Measurements from ENCODE around the gene SERTM1.

SERTM1 gene

DNA sequence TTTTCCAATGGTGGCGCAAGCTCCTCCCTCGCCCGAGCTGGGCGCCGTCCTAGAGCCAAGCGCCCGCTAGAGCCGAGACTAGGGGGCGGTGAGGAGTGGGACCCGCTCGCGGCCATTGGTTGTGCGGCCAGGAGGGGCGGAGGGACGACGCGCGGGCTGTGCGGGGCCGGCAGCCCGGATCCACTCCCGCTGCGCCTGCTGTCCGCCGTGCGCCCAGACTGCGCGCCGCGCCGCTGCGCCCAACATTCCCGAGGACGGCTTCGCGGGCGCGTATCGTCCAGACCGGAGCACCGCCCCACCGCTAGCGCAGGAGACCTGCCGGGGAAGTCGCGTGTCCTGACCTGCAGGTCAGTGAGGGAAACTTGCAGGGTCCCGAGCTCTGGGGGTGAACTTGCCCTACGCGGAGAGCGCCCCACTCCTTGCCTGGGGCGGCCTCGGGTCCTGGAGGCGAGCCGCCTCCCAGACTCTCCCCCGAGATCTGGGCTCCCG lies at the start of gene SERTM1:
Gene SERTM1, plus strand, starts transcription at position 183 of the 489 bp plus-strand sequence. CDS start 21,059 bp downstream, outside the sequence.
- peak; percentile 7 for DNase-seq (ENCODE audit: low spot score)

DNA sequence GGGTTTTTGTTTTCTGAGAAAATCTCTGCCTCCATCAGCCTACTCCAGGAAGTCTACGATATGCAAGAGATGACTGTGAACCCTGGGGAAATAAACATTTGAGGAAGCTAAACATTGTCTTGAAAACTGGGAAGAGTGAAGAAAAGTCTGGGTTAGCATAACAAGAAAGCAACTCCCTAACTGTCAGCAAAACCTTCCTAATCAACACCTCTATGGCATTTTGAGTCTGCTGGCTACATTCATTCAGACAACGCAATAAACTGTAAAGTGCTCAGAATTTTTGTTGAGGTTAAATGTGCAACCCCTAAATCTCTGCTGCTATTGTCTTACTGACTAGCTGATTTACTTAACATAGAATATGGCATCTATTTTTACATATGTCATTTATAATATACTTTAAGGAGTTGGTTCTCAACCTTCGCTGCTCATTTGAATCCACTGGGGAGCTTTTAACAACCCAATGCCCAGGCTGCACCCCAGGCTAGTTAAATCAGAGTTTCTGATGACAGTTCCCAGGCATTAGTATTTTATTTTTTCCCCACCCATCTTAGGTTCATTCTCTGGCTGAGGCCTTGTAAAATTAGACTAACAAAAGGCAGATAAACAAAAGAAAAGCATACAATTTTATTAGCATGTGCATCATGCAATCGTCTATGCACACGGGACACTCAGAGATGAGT lies 45.3 kb upstream of the SERTM1 start:
- no peak for DNase-seq (ENCODE audit: low spot score)

DNA sequence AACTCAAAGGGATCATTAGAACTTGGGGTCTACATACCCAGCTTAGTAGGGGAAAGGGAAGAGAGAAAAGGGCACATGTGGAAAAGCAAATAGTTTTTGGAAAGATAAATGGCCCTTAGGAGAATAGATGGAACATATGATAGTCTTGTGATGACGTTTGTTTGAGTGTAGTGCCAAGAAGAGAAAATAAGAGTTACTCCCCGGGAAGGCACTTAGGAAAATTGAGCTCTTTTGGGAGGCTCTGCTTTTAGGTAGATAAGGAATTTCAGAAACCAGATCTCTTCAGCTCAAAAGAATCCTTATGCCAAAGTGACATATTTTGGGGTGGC lies 44.8 kb upstream of the SERTM1 start:
- no peak for DNase-seq (ENCODE audit: low spot score)

DNA sequence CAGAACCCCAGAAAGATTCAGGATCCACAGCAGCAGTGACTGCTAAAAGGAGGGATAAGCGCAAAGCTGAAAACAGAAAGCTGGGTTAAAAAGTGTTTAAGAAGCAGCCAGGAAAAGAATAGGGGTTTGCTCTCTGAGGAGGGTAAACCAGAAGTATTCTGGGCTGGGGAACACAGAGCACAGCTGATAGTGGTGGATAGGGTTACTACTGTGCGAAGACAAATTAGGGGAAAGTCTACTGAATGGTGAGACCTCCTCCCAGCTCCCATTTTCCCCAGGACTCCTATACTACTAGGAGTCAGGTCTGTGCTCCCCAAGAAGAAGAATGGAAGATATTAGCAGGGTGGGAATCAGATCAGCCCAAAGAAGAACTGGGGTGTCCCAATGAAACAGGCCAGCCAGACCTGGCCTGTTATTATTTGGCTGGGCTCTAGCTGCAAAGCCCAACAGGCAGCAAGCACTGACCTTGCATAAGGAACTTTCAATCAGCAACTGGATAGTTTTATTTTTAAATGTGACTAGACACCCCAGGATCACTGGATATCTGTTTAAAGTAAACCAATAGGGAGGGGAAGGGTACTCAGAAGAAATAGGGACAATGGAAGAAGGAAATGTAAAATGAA lies 43.5 kb upstream of the SERTM1 start:
- DNase-seq (ENCODE audit: low spot score) = no peak

DNA sequence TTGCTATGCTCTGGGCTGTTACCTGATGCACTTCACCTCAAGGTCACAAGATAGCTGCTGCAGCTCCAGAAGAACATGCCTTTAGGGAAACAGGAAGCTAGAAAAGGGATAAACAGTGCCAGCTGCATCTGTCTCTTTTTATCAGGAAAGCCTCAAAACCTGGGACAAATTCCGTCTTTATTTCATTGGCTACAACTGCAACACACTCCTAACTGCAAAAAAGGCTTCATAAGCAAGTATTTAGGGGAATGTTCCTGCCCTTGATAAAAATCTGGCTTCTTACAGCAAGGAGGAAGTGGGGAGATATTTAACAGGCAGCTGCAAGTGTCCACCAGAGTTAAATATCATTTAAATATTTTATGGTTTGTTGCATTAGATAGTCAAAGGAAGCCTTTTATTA lies 34.2 kb upstream of the SERTM1 start:
- no peak for DNase-seq (ENCODE audit: low spot score)

DNA sequence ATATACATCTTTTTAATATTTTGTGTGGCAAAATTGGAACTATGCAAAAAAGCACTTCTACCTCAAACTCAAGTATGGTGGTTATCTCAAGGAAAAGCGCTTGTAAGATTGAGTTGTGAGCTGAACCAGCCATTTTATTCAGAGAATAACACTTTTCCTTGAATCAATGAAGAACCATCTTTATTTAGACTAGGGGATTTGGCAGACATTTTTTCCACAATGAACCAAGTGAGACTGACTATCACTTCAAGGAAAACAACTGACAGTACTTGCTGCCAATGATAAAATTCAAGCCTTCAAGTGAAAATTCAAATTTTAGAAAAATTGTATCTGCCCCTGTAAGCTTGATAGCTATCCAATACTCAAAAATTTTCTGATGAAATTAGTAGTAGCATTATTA lies 23.2 kb upstream of the SERTM1 start:
- DNase-seq (ENCODE audit: low spot score) = no peak

DNA sequence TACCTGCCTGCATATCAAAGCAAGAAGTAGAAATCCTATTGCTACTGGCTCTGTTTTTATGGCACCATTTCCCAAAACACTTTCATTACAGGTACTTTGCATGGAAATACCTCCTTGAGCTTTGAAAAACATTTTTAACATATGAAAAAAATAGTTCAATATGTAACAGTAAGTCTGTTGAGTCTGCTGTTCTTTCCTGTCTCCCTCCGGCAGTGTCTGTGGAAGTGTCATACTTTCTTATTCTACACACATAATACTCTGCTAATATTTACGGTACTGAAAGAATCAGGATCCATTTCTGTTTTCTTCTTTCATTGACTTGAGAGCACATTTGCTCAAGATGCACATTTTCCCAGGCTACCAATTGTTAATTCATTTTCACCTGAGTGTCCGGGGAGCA lies 8.2 kb upstream of the SERTM1 start:
- no peak for DNase-seq (ENCODE audit: low spot score)

DNA sequence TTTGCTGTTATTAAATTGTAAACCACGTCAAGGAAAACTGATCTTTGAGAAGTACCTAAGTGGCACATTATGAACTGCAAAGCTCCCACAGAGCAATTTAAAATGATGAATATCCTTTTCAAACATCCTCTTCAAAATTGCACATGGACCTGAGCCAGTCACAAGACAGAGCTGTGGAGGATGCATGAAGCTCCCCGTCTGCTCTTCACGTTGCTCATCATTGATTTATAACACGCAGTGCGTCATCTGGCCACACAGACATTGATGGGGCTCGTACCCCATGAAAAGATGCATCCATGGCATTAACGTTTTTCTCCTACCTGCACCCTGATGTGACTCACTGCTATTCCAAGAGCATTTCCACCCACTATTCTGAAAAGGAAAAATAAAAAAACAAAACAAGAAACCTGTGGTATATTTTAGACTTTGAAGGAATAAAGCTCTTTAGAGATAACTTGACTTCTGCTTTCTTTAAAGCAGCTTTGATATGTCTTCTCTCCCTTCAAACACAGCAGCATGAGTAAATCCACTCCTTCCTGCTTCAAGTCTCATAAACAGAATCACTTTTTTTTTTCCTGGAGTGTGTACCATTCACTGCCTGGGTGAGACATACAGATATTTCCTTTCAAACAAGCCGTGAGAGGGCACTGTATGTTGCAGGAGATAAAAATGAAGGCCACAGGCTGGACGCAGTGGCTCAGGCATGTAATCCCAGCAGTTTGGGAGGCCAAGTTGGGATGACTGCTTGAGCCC lies 7.2 kb upstream of the SERTM1 start:
- DNase-seq (ENCODE audit: low spot score) = no peak

DNA sequence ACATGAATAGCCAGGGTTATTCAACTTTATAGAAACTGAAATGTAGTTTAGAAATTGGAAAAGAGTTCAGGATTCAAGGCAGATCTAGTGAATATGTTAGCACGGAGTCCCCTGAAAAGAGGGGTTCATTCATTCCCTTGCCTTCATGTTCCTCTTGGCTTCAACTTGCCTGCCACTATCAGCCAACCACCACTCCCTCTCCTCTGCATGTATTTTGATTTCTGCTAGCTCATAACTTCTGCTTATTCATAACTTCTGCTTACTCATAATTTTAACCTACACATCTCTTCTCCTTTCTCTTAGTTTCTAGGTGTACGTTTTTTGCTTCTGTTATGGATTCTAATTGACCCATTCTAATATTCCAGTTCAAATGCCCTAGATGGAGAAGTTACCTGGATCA lies 5.5 kb upstream of the SERTM1 start:
- no peak for DNase-seq (ENCODE audit: low spot score)

DNA sequence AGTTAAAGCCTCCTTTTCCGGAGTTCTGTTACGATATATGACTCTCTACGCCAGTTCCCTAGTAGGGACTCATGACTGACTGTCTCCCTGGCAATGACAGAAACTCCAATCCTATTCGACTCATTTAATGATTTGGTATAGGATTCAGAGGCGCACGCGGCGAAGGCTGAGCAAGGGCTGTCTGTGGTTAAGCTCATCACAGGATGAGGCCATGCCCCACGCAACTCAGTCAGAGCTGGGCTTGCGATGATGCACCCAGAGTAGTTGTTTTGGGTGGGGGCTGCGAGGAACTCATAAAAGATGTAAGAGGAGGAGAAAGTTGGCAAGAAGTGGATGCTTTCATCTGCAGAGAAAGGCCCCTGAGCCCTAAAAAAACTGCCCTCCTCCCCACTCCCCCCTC lies 468 bp upstream of the SERTM1 start:
- no peak for DNase-seq (ENCODE audit: low spot score)

DNA sequence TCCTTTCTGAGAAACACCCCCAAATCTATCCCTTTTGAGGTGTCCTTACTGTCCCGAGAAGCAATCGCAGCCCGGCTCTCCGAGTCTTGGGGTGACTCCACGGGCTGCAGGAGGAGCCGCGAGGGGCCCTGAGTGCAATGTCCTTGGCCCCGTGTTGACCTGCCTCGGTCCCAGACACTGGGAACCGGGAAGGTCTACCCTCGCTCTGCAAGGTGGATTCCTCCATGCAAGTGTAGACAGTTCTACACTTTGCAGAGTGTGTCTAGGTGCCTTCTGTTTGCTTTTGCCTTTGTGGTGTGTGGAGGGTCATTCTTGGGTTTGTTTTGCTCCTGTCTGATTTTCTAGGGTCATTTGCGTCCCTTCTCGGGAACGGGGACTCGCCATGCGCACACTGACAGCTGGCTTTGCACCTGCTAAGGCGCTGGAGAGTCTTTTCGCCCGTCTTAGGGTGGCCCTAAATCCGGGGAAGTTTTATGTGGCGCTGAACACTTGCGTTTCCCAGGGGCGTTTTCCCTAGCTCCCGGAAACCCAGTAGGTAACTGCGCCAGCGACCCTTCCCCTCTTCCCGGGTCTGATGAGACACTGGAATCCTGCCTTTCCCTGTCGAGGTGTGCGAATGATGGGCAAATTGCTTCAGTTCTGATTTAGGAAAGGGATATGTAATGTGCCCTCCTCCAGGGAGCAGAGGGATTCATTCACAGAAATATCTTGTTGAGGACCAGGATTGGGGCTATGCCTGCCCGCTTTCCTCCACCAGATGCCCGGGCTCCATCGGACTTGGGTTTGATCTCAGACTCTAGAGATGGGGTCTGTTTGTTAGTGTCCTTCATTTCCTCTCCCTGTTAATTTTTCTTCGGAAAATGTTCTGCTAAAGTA lies 755 bp downstream of the SERTM1 start:
- no peak for DNase-seq (ENCODE audit: low spot score)

DNA sequence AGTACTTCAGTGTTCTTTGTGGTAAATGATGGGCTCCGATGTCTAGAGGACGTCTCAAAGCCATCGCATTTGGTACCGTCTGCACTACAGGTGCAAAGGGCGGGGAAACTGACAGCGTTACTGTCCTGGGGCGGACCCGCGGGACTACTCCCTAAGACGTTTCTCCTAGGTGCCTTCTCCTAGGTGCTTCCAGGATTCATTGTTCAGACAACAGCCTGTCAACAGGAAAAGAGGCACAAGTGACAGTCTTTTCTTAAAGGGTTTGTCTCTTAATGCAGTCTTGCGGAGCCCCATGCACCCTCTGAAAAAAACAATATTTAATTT lies 1.4 kb downstream of the SERTM1 start:
- DNase-seq (ENCODE audit: low spot score) = no peak

DNA sequence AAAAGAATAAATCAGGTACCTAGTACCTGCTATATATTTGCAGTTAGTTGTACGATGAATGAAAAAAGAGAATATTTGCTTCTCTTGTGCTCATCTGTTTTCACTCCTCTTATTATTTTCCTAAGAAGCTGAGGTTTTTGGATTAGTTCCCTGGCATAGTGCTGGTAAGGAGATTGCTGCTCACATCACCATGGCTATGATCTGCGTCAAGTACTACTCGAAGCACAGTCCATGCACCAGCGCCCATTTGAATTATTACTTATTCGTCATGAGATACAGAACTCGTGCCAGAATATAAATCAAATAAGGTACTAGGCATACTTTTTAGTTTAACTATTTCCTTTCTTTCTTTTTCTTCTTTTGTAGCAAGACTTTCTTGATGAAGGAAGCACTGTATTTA lies 7.1 kb downstream of the SERTM1 start:
- no peak for DNase-seq (ENCODE audit: low spot score)

DNA sequence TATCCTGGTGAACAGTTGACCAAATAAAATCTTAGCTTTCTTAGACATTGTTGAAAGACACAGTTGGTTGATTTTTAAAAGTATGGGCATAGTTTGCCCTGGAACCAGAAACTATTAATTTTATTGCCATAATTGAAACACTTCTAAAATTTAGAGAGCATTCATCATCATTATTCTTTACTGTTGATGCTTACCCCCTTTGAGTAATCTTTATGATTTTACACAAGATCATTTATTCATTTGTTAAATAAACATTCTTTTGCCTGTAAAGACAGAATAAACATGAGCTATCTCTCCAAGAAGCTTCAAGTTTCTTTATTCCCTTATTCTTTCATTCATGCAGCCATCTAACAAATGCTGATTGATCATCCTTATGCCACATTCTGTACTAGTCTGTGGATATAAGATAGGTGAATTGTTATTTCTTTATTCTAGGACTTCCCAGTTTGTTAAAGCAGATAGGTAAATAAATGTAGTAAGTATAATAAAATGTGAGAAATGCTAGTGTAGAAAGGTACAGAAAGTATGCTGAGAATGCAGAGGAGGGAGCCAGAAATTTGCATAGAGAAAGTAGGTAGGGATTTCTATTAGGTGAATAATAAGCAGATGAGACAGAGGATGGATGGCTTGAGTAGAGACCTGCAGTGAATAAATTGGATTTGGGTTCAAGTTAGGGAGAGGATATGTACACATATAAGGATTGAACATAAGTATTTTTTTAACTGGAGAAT lies 8.2 kb downstream of the SERTM1 start:
- no peak for DNase-seq (ENCODE audit: low spot score)

DNA sequence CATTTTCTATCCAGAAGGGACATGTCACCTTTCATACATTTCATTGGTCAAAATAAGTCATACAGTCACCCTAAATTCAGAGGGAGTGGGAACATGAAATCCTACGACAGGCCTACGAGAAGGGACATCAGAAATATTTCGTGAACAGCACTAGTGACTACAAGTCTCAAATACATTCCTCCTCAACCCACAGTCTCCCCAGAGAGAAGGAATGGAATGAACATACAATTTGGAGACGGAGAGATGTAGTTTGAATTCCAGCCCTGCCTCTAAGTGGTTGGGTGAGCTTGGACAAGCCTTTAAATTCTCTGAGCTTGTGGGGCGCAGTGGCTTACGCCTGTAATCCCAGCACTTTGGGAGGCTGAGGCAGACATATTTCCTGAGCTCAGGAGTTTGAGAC lies 9.9 kb downstream of the SERTM1 start:
- DNase-seq (ENCODE audit: low spot score) = no peak

DNA sequence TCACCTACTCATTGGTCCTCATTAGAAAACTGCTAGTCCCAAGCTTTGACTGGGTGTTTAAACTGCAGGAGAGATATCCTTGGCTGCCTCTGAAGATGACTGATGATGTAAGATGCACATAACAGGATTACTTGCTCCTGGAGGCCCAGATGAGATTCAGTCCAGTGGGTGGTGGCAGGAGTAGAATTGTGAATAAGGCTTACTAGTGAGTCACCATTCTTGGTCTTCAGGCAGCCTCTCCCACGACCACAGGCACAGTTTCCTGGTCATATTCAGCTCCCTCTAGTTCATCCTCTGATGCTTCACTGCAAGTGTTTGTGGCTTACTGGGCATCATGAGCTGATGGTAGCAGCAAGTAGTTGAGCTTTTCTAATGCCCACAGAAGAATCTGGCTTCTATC lies 12.1 kb downstream of the SERTM1 start:
- no peak for DNase-seq (ENCODE audit: low spot score)

DNA sequence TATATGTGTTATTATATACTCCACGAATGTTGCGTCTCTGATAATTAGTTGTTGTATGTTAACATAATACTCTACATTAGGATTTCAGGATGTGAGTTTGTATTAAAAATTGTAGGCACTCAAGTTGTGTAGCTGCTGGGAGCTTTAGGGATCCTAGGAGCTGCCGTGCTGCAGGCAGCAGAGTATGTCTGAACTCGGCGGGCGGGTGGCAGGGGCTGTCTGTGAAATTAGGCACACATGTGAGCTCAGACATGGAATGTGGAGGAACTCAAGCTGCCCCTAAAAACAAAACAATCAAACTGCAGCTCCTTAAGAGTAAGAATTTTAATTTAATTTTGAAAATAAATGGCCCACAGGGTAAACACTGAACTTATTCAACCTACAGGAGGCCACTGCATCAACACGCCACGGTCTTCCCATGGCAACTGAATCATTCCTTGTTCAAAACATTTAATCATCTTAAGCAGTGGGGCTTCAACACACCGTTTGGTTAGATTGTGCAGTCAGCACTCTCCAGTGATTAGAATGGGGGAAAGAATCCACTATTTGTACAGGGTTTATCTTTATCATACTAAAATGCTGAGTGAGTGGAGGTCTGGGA lies 22.7 kb downstream of the SERTM1 start:
- no peak for DNase-seq (ENCODE audit: low spot score)

DNA sequence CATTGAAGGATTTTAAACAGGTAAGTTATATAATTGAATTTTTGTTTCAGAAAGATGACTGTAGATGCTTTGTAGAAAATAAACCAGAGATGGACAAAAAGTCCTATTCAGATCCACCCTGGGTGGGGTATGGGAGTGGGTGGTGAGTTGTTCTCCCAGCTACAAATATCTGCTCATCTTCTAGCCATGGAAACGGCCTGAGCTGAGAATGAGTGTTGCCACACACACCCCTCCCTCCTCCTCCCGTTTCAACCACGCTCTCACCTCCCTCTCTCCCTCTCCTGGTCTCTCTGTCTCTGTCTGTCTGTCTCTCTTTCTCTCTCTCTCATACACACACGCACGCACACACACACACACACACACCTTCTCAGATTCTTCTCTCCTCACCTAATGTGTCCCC lies 26.4 kb downstream of the SERTM1 start:
- no peak for DNase-seq (ENCODE audit: low spot score)

DNA sequence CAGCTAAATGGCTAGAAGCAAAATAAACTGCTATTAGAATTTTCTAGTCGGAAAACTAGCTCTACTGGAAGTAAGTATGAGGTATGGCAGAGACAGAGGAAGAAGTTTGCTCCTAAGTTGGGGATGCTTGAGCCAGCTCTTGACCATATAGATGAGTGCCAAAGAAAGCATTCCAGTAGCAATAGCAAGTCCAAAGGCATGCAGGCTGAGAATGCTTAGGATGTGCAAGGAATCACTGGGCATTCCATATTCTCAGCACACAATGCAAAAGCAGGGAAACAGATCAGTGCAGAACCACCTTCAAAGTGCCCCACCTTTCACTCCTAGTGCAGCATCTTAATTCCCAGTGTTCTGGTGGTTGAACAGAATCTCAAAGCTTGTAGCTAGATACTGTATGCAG lies 32.9 kb downstream of the SERTM1 start:
- DNase-seq (ENCODE audit: low spot score) = no peak

DNA sequence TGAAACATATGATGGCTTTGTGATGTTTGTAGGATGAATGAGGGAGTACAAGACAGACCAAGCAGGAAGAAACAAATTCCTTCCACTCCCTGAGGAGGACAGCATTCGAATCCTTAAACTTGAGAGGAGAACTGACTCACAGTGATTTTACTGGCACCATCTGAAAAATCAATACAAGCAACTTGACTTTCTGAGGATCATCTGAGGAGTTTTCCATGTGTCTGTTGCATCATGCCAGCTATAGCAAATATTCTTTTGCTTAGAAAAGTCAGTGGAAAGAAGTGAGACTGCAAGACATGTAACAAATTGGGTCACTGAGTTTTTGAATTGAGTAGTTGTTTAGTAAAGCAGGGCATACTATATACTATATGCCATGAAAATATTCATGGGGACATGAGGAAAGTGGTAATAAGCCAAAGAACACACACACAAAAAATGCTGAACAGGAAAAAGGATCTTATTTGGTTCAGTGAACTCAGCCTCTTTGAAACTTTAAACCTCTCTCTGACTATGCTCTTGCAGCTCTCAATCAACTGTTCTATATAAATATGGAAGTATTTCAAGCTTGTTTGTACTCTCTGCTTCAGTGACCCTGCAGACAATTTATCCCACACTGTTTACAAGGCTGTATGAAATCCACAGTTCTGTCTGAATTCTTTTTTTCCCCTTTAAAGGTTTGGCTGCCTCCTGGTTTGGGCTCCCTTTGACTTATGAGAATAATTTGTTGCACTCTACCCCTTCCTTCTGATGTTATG lies 35.5 kb downstream of the SERTM1 start:
- no peak for DNase-seq (ENCODE audit: low spot score)

DNA sequence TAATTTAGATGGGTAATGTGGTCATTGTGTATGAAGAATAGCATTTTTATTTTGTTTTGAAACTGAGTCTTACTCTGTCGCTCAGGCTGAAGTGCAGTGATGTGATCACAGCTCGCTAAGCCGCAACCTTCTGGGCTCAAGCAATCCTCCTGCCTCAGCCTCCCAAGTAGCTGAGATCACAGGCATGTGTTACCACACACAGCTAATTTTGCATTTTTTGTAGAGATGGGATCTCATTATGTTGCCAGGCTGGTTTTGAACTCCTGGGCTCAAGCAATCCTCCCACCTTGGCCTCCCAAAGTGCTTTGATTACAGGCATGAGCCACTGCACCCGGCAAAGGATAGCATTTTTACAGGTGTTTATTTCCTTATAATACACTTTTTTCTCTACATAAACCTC lies 36.6 kb downstream of the SERTM1 start:
- no peak for DNase-seq (ENCODE audit: low spot score)
